Mesendoderm (in vitro differentiated cells): ENCODE measurements around the gene TDO2.
"Not testable (repeated sequence)": the region's sequence is repeated elsewhere in the genome, so short reads cannot be mapped to it uniquely, and the experiment has no call there.

ENCODE experiments used
- DNase-seq: peaks from one replicate; pipeline ENCODE4 v3.0.0; 2013
- H2AK5ac ChIP-seq: 2 replicates; pipeline ENCODE4 v1.6.1; 2013; ENCODE audit warnings: low read length, inconsistent platforms
- H2BK120ac ChIP-seq: 2 replicates; pipeline ENCODE4 v1.6.1; 2013; ENCODE audit warnings: low read depth, mild to moderate bottlenecking, low read length, moderate library complexity, mixed read lengths
- H2BK15ac ChIP-seq: replicated peaks from 2 replicates; pipeline ENCODE4 v1.6.1; 2013; ENCODE audit warnings: low read depth, mild to moderate bottlenecking, moderate library complexity
- H2BK5ac ChIP-seq: 2 replicates; pipeline ENCODE4 v1.6.1; 2013; ENCODE audit warnings: low read length, inconsistent platforms
- H3K18ac ChIP-seq: 2 replicates; pipeline ENCODE4 v1.6.1; 2013; ENCODE audit warnings: mild to moderate bottlenecking, low read length, mixed read lengths
- H3K23ac ChIP-seq: one replicate; pipeline ENCODE4 v1.6.1; 2013; ENCODE audit warnings: low read length
- H3K27ac ChIP-seq: 2 replicates; pipeline ENCODE4 v1.5.1; 2013; ENCODE audit warnings: low read depth, mild to moderate bottlenecking, inconsistent platforms, low read length, moderate library complexity
- H3K27me3 ChIP-seq: 2 replicates; pipeline ENCODE4 v1.6.1; 2013; ENCODE audit warnings: low read length, control low read depth, mild to moderate bottlenecking, inconsistent platforms; ENCODE audit not compliant: insufficient read depth, poor library complexity
- H3K36me3 ChIP-seq: 2 replicates; pipeline ENCODE4 v1.6.1; 2013; ENCODE audit warnings: low read length, inconsistent platforms; ENCODE audit not compliant: control insufficient read depth, insufficient read depth
- H3K4ac ChIP-seq: one replicate; pipeline ENCODE4 v1.6.1; 2013; ENCODE audit warnings: low read depth, mild to moderate bottlenecking, low read length, moderate library complexity
- H3K4me1 ChIP-seq: 2 replicates; pipeline ENCODE4 v1.6.1; 2013; ENCODE audit warnings: low read depth, low read length, inconsistent platforms; ENCODE audit not compliant: control insufficient read depth
- H3K4me2 ChIP-seq: 2 replicates; pipeline ENCODE4 v1.6.1; 2013; ENCODE audit warnings: low read length
- H3K4me3 ChIP-seq: 2 replicates; pipeline ENCODE4 v1.5.1; 2013; ENCODE audit warnings: mild to moderate bottlenecking, low read length
- H3K56ac ChIP-seq: one replicate; pipeline ENCODE4 v1.6.1; 2013; ENCODE audit warnings: low read length
- H3K79me1 ChIP-seq: 2 replicates; pipeline ENCODE4 v1.6.1; 2013; ENCODE audit warnings: low read length, inconsistent platforms
- H3K79me2 ChIP-seq: 2 replicates; pipeline ENCODE4 v1.6.1; 2013; ENCODE audit warnings: mild to moderate bottlenecking, low read length; ENCODE audit not compliant: control insufficient read depth, insufficient read depth
- H3K9ac ChIP-seq: 2 replicates; pipeline ENCODE4 v1.6.1; 2013; ENCODE audit warnings: low read length, inconsistent platforms
- H4K5ac ChIP-seq: one replicate; pipeline ENCODE4 v1.6.1; 2013; ENCODE audit warnings: low read length
- H4K8ac ChIP-seq: one replicate; pipeline ENCODE4 v1.6.1; 2013; ENCODE audit warnings: low read depth, mild to moderate bottlenecking, control low read depth, low read length, moderate library complexity
- WGBS: extraction: QIAGEN DNeasy Blood & Tissue Kit; methylation state at CpG from one replicate; pipeline ENCODE4 v1.1.7; 2013; ENCODE audit warnings: low lambda C conversion rate, missing lambda C conversion rate; ENCODE audit not compliant: insufficient coverage; ENCODE audit errors: extremely low coverage; 5-methylcytosine and 5-hydroxymethylcytosine counted together

The TDO2 gene

DNA sequence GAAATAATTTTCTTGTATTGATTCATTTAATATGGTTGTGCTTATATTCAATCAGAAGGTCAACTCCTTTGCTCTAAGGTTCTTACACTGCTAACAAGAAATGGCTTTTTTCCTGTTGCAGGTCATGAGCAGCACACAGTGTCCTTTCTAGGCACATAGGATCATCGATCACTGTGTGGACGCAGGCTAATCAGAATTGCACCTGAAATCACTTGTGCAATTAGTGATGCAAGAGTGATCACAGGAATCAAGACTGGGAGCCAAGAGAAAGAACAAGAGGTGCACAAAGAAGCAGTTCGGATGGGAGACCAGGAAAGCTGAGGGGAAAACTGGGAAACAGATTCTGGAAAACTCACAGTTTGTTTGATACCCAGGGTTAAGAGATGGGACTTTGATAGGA is 21.1 kb downstream of the TDO2 start:
- Histone ChIP-seq H4K8ac (no peak overlapping the region), H3K27me3 (no peaks in the 10 kb centered on the region), H3K4me1 (no peaks in the 10 kb centered on the region), H2AK5ac (no peak overlapping the region), H3K4me2 (no peak overlapping the region), H3K18ac (no peak overlapping the region), H3K56ac (no peak overlapping the region), H3K36me3 (no peaks in the 10 kb centered on the region), H2BK120ac (no peak overlapping the region), H3K4ac (no peak overlapping the region), H2BK15ac (no peak overlapping the region), H4K5ac (no peak overlapping the region), H3K23ac (no peak overlapping the region), H2BK5ac (no peak overlapping the region), H3K79me2 (no peaks in the 10 kb centered on the region), H3K4me3 (no peak overlapping the region), H3K9ac (no peak overlapping the region), H3K79me1 (no peaks in the 10 kb centered on the region), H3K27ac (no peak overlapping the region)
- no CpG with 5 or more reads among the region's 3 CpGs for WGBS
- no peak for DNase-seq

DNA sequence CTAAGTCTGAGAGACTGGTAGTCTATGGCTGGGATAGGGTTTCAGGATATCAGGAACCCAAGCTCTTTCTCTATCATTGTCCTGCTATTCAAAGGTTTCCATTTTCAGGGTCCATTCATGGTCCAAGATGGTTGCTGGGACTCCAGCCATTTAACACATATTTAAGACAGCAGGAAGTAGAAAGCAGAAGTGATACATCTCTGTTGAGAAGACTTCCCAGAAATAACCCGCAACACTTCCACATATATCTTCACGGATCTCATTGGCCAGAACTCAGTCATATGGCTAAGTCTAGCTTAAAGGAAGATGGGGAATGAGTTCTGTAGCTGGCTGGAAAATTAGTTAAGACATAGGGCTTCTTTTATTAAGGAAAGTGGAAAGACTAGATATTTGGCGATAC is 26.3 kb downstream of the TDO2 start:
- Histone ChIP-seq H3K36me3 (no peaks in the 10 kb centered on the region), H3K4me1 (no peaks in the 10 kb centered on the region), H3K27me3 (no peaks in the 10 kb centered on the region), H2AK5ac (no peak overlapping the region), H3K4me2 (no peak overlapping the region), H3K56ac (no peak overlapping the region), H2BK5ac (no peak overlapping the region), H3K23ac (no peak overlapping the region), H3K4ac (no peak overlapping the region), H2BK120ac (no peak overlapping the region), H3K4me3 (no peak overlapping the region), H3K27ac (no peak overlapping the region), H4K8ac (no peak overlapping the region), H3K9ac (no peak overlapping the region), H3K18ac (no peak overlapping the region), H3K79me2 (no peaks in the 10 kb centered on the region), H4K5ac (no peak overlapping the region), H2BK15ac (no peak overlapping the region), H3K79me1 (no peaks in the 10 kb centered on the region)
- DNase-seq: no peak
- WGBS: no CpG with 5 or more reads among the region's 3 CpGs

GRCh38 chr4:155930330-155930729 is 26.8 kb downstream of the TDO2 start:
- Histone ChIP-seq H3K79me2 (no peaks in the 10 kb centered on the region), H3K23ac (no peak overlapping the region), H3K56ac (no peak overlapping the region), H3K4me2 (no peak overlapping the region), H3K27ac (no peak overlapping the region), H3K4ac (no peak overlapping the region), H4K5ac (no peak overlapping the region), H3K4me1 (no peaks in the 10 kb centered on the region), H4K8ac (no peak overlapping the region), H2BK15ac (no peak overlapping the region), H3K27me3 (no peaks in the 10 kb centered on the region), H3K9ac (no peak overlapping the region), H2BK120ac (no peak overlapping the region), H3K4me3 (no peak overlapping the region), H3K79me1 (no peaks in the 10 kb centered on the region), H2AK5ac (no peak overlapping the region), H3K36me3 (no peaks in the 10 kb centered on the region), H2BK5ac (no peak overlapping the region), H3K18ac (no peak overlapping the region)
- WGBS: no CpG with 5 or more reads among the region's 2 CpGs
- no peak for DNase-seq

GRCh38 chr4:155931634-155932033 is 28.1 kb downstream of the TDO2 start:
- Histone ChIP-seq H3K18ac (no peak overlapping the region), H4K8ac (no peak overlapping the region), H3K9ac (no peak overlapping the region), H3K4ac (no peak overlapping the region), H3K79me1 (no peaks in the 10 kb centered on the region), H3K36me3 (no peaks in the 10 kb centered on the region), H3K79me2 (no peaks in the 10 kb centered on the region), H2AK5ac (no peak overlapping the region), H3K27ac (no peak overlapping the region), H4K5ac (no peak overlapping the region), H2BK15ac (no peak overlapping the region), H3K56ac (no peak overlapping the region), H3K23ac (no peak overlapping the region), H2BK5ac (no peak overlapping the region), H3K27me3 (no peaks in the 10 kb centered on the region), H2BK120ac (no peak overlapping the region), H3K4me2 (no peak overlapping the region), H3K4me1 (no peaks in the 10 kb centered on the region), H3K4me3 (no peak overlapping the region)
- WGBS: 100% methylated on average over 2 of the region's 4 CpGs
- no peak for DNase-seq

DNA sequence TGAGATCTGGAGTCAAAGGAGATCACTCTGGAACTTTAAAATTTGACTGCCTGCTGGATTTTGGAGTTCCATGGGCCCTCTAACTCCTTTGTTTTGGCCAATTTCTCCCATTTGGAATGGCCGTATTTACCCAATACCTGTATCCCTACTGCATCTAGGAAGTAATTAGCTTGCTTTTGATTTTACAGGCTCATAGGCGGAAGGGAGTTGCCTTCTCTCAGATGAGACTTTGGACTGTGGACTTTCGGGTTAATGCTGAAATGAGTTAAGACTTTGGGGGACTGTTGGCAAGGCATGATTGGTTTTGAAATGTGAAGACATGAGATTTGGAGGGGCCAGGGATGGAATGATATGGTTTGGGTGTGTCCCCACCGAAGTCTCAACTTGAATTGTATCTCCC is 31.1 kb downstream of the TDO2 start:
- H2BK15ac ChIP-seq, H3K4ac ChIP-seq, DNase-seq, H3K79me1 ChIP-seq, H2AK5ac ChIP-seq, H3K4me2 ChIP-seq, H3K79me2 ChIP-seq, H3K4me3 ChIP-seq, H2BK5ac ChIP-seq, H4K8ac ChIP-seq, H3K23ac ChIP-seq, H4K5ac ChIP-seq, H2BK120ac ChIP-seq, H3K4me1 ChIP-seq, H3K27me3 ChIP-seq, H3K36me3 ChIP-seq, H3K18ac ChIP-seq, H3K9ac ChIP-seq, H3K27ac ChIP-seq, H3K56ac ChIP-seq: not testable (repeated sequence)
- WGBS: no CpG with 5 or more reads among the region's 4 CpGs

- Histone ChIP-seq H3K79me1 (no peaks in the 10 kb centered on the region), H3K79me2 (no peaks in the 10 kb centered on the region), H3K23ac (no peak overlapping the region), H3K4ac (no peak overlapping the region), H2BK15ac (no peak overlapping the region), H2BK120ac (no peak overlapping the region), H3K9ac (no peak overlapping the region), H4K8ac (no peak overlapping the region), H3K27ac (no peak overlapping the region), H3K56ac (no peak overlapping the region), H3K36me3 (no peaks in the 10 kb centered on the region), H2BK5ac (no peak overlapping the region), H3K4me1 (no peaks in the 10 kb centered on the region), H3K18ac (no peak overlapping the region), H3K4me3 (no peak overlapping the region), H4K5ac (no peak overlapping the region), H3K27me3 (no peaks in the 10 kb centered on the region), H2AK5ac (no peak overlapping the region), H3K4me2 (no peak overlapping the region)
- WGBS: no CpG with 5 or more reads among the region's 4 CpGs
- DNase-seq: no peak
Observed at GRCh38 chr4:155935389-155935986, 32.0 kb downstream of the TDO2 start.
